Ureter (tissue), 1 donor: Measurements from ENCODE around the gene ALG14. TPM values are rescaled to one million over a fixed set of nuclear protein-coding genes. Genes with fewer than 3 reads are reported as not detected.
A peak's percentile ranks its signal among the peaks of the same experiment; 100 is the strongest.
"Not testable (repeated sequence)": the region's sequence is repeated elsewhere in the genome, so short reads cannot be mapped to it uniquely, and the experiment has no call there.

Source experiments
- DNase-seq: peaks from one replicate; pipeline ENCODE4 v3.0.0-alpha.2; 2020; ENCODE audit warnings: low spot score
- total RNA-seq: library from RNA; stranded (reverse); gene quantifications from one replicate; pipeline ENCODE4 v1.2.4, GENCODE V29; 2023
- donor health status: DM: yes; HTN: yes; CAD: no.

The ALG14 gene
- total RNA-seq, 1 donor from 2014 or later: 12.6 TPM

DNA sequence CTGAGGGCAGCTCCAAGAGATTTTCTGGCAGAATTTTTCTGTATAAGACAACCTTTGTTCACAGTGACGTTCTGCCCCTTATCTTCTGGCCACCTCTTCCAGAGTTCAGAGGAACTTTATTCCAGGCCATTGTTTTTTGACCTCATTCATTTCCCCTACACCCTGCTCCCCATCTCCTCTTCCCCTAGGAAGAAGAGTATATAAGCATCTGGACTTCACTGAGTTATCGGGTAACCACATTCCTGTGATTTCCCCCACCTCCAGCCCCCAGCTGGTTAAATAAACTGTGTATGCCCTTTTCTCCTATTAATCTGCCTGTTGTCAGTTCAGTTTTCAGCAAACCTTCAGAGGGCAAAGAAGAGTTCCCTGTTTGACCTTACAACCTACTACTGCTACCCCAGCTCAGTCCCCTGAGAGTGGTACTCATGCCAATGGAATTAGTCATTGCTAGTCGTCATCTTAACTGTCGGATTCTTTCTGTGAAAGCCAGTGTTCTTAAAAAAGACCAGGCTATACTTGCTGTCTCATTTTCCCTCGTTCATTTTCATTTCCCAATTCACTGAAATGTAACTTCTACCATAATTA, 14.3 kb upstream of the ALG14 start:
- no peak for DNase-seq

DNA sequence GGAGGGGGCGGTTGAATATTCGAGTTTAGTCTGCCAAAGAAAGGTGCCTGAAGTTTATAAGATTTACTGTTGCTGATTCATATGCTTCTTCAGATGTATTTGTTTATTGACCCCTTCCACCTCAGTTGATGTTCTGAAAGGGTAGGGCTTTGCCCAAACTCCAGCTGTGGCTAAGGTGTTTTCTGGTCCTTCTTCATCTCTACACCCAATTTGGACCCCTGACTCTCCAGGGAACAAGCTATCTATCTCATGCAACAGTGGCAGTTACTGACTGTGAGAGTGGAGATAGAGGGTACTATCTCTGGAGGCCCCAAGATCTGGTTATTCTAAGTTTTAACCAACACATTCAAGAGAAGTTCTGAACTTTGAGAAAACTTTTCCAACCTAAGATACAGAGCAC, 12.6 kb upstream of the ALG14 start:
- DNase-seq: no peak

DNA sequence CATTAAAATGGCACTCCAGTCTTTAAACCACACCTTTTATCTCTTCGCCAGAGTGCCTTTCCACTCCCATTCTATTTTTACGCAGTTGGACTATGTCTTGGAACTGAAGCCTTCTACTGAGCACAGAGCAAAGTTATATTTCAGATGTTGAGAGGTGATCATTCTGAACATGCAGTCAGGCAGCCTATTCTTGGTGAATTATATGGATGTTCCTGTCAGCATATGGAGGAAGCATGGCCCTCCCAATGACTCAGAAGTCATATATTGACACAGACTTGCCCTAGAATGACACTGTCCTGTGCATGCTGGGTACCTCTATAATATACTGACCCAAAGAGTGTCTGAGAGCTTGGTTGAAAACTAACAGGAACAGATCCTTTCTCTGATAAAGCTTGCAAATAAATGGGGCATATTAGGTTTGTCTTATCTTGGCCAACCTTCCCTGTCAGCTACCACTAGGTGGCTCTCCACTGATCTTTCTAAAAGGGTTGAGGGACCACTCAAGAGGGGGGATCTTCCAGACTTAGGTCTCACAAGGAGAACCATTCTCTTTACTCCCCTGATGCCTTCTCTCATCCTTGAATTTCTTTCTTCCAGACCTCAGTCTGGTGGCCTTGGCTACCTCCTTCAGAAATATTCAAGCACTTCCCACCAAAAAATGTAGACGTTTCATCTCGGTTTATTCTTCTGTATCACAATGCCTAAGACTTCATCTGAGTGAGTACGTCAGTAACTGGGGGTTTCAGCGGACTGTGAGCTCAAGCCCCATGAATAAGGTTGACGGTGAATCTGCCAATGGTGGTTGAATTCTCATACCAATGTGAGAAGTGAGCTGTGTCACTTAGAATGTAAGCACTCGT, 11.8 kb upstream of the ALG14 start:
- DNase-seq: no peak

DNA sequence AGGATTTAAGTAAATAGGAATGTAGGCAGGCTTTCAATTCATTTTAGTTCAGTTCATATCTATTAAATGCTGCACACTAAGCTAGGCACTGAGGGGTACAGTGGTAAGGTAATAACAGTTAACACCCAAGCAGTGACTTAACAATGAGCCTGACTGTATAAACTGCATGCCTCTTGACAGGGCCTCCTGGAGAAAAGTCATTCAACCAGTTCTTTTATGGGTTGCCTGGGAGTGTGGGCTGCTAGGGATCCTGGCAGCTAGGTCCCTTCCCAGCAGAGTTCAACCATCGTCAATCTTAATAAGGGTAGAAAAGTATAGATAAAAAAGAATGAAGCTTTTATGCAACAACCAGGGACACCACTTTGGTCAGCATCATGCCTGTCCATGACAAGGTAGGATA, 8.1 kb upstream of the ALG14 start:
- no peak for DNase-seq

DNA sequence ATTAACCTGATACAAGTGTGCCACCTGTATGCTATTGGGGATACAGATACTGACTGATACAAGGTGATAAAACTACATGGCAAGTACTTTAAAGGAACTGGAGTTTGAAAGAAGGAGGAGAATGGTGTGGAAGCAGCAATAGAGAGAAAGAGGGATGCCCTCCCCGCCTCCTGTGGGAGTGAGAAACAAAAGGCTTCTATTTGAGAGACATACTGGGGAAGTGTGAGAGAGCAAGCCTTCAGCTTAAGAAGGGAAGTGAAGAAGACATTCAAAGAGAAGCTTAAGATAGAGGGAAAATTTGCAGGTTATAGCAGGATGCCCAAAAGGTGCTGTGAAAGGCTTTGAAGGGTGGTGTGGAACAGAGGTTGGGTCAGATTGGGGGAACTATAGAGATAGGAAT, 7.7 kb upstream of the ALG14 start:
- DNase-seq: no peak

DNA sequence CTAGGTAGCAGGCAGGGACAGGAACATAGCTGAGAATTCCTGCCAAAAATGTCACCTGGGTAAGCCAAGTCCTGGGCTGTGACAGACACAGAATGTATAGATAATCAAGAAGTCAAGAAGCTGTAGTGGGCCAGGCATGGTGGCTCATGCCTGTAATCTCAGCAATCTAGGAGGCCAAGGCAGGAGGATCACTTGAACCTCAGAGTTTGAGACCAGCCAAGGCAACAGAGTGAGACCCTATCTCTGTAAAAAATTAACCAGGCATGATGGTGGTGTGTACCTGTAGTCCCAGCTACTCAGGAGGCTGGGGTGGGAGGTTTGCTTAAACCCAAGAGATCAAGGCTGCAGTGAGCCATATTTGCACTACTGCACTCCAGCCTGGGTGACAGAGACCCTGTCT, 3.3 kb upstream of the ALG14 start:
- DNase-seq: no peak

DNA sequence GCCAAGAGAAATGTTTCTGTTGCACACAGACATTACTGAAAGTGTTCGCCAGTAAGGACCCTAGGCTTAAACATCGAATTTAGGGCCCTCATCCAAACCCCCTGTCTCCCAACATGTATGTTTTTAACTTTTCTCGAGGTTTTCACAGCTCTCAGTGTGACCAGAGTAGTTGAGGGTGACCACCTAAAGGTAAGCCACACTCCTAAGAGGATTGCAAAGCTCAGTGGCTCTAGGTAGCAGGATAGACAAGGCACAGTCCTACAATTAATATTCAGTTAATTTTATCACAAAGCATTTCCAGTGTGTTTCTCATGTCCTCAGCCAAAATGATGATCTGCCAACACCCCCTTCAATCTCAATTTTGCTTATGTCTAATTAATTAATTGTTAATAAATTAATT, 695 bp upstream of the ALG14 start:
- no peak for DNase-seq

DNA sequence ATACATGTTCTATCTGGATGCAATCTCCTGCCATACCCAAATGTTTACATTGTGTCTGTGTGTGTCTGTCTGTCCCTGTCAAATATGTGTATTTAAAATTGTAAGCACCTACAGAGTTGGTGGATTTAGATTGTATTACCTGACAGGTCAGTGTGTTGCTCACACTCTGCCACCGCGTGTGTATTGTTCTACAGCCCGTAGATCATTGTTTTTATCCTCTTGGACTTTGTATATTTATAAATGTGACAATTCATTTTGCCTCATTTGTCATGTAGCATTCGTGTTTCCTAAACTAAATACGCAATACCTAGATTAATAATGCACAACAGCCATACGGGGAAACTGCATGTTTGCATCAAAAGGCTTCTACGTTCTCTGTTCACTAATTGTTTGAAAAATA, 634 bp downstream of the ALG14 start:
- no peak for DNase-seq

DNA sequence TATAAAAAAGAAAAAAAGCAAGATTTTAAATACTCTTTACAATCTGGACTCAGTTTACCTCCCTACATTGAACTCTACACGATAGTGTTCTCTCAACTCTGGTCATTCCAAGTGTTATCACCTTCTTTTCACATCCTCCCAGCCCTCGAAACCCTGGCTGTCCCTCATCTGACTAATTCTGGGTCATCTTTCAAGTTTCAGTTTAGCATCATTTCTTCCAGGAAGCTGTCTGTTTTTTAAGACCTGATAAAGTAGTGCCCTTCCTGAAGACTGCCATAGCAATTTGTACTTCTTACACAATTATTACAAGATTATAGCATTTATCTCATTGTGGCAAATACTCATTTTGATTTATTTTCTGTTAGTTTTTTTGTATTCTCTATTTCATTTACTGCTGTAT, 1.2 kb downstream of the ALG14 start:
- no peak for DNase-seq

DNA sequence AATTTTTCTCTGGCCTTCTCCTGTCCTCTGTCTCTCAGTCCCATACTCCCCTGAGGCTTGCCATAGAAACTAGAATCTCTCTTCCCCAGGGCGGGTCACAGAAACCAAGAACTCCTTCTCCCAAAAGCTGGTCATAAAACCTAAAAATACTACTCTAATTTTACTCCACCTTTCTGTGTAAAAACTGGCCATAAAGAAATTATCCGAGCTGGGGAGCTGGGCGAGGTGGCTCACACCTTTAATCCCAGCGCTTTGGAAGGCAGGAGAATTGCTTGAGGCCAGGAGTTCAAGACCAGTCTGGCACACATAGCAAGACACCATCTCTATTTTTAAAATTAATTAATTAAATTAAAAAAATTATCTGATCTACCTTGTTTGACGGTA, 3.0 kb downstream of the ALG14 start:
- DNase-seq: no peak

DNA sequence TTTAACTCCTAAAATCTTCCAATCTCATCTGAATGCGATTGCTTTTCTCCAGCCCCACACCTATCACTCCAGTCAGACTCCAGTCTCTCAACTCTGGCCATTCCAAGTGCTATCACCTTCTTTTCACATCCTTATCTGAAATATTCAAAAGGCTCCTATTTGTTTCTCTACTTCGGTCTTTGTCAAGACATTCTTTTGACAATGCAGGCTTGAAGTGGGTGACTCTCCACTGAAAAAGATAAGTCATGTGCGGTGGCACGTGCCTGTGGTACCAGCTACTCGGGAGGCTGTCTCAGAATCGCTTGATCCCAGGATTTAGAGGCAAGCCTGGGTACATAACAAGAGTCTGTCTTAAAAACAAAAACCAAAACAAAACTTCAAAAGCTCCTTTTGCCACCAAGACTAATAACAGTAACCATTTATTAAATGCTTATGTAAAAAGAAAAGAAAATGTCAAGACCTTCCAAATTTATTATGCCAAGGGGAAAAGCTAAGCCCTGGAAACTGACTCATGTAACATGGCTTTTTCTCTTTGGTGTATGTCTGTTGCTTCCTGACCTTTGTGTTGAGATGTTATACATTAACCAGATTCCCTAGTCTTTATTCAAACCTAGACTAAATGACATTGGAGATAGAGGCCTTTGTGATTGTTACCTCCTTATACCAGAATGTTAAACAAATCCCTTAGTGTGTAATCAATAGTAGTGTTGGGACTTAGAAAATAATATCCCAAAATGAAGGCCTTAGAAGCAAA, 3.6 kb downstream of the ALG14 start:
- DNase-seq: no peak

DNA sequence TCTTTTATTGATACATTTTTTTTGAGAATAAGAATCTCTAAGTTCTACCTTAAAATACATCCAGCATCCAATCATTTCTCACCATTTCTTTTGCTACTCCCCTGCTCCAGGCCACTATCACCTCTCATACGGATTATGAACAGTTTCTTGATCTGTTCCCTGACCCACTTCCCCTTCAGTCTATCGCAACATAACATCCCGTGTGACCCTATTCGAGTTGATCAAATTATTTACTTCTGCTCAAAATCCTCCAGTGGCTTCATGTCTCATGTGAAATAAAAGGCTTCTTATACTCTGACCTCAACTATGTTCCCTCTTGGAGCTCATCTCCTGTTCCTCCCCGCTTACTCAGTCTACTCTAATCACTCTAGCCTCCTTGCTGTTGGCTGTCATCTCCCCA, 5.2 kb downstream of the ALG14 start:
- no peak for DNase-seq

DNA sequence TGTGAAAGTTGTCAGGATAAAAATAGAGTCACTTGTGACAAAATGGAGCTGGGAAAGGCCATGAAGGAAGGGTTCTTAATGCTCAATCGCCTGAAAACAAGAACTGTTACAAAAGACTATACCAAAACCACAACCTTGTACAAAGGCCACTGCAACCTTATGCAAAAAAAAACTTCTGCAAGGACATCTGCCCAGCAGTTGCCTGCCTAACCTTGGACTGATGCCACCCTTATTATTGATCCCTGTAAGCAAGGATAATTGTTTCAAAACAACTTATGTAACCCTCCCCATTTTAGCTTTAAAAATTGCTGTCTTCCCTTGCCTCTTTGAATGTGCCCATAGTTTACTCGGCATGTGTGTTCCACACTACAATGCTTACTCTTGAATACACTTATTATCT, 5.7 kb downstream of the ALG14 start:
- no peak for DNase-seq

DNA sequence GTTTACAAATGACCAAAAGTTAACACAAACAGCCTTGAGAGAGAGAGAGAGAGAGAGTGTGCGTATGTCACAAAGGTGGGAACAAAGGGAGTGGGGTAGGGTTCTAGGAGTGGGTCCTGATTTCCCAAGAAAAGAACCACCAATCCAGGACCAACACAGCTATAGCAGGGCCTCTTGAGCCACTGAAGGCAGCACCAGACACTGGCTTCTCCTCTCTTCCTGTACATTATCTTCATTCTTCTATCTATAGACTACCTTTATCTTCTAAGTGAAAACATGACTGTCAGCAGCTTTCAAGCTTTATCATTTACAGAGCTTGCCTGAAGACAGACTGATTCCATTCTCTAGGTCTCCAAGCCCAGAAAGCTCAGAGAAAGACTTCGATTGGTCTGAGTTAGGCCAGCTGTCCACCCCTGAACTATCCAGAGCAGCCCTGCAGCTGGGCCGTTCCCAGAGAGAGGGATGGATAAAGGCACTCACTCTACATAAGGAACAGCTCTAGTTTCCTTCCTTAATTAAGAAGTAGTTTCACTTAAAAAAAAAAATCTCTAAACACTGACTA, 11.2 kb downstream of the ALG14 start:
- no peak for DNase-seq

DNA sequence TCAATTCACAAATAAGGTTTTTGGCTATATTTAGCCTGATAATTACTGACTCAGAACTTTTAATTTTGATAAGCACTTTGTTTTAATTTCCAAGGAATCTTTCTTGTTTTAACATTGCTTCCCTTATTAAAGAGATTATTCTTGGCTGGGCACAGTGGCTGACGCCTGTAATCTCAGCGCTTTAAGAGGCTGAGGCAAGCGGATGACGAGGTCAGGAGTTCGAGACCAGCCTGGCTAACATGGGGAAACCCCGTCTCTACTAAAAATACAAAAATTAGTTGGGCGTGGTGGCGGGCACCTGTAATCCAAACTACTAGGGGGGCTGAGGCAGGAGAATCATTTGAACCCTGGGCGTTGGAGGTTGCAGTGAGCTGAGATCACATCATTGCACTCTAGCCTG, 13.8 kb downstream of the ALG14 start:
- DNase-seq: no peak

DNA sequence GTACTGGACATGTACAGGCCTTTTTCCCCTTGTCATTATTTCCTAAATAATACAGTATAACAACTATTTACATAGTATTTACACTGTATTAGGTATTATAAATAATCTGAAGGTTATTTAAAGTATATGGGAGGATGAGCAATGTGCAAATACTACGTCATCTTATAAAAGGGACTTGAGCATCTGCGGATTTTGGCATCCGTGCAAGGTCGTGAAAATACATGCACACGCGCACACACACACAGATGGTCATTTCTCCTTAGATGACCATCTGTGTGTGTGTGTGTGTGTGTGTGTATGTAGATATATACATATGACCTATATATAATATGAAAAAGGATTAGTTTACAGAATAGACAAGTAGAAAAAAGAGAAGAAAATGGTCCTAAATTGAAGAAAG, 15.4 kb downstream of the ALG14 start:
- DNase-seq: no peak

DNA sequence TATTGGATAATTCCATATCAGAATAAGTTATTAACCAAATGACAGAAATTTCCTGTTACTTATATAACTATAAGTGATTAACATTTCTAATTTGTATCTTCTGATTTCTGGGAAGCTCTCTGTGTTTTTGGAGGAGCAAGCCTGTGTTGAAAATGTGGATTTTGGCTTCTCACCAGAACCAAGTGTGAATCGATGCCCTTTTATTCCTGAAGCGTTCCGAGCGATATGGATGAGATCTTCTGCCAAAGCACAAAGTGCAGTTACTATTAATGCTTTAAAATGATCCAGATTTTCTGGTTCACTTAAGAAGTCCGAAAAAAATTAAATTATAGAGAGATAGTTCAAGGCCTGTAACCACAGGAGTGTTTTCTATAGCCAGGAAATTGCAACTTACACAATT, 22.8 kb downstream of the ALG14 start:
- no peak for DNase-seq

DNA sequence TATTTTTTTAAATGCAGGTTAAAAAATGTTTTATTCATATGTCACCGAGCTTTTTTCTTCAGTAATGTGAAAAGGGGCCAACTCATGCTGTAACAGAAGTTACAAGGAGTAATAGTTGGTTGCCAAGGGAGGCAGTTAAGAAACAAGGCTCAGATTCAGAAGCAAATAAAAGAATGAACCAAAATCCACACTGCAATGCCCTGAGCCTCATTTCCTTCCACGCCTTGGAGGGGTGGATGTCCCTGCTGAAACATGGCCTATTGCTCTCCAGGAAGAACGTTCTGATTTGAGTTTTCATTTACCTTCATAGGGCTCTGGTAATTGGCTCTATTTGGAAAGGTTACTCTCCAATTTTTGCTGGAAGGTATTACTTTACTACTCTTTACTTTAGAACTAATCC, 24.4 kb downstream of the ALG14 start:
- no peak for DNase-seq

DNA sequence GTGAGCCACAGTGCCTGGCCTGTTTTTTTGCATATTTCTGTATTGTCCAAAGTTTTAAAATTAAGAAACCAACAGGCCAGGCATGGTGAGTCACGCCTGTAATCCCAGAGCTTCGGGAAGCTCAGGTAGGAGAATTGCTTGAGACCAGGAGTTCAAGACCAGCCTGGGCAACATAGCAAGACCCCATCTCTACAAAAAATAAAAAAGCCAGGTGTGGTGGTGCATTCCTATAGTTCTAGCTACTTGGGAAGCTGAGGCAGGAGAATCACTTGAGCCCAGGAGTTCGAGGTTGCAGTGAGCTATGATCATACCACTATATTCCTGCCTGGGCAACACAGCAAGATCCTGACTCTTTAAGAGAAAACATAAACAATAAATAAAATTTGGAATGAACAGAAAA, 25.1 kb downstream of the ALG14 start:
- DNase-seq: not testable (repeated sequence)

DNA sequence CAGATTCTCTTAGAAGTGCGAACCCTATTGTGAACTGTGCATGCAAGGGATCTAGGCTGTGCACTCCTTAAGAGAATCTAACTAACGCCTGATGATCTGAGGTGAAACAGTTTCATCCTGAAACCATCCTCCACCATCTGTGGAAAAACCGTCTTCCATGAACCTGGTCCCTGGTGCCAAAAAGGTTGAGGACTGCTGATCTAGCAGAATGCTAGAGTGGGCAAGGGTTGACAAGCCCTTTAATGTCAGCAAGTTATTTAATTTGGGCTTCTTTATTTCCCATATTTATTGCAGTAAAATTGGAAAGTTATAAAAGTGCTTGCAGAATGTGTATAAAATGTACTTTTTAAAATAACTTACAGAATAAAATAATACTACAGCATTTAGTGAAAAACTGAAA, 26.4 kb downstream of the ALG14 start:
- DNase-seq: no peak

DNA sequence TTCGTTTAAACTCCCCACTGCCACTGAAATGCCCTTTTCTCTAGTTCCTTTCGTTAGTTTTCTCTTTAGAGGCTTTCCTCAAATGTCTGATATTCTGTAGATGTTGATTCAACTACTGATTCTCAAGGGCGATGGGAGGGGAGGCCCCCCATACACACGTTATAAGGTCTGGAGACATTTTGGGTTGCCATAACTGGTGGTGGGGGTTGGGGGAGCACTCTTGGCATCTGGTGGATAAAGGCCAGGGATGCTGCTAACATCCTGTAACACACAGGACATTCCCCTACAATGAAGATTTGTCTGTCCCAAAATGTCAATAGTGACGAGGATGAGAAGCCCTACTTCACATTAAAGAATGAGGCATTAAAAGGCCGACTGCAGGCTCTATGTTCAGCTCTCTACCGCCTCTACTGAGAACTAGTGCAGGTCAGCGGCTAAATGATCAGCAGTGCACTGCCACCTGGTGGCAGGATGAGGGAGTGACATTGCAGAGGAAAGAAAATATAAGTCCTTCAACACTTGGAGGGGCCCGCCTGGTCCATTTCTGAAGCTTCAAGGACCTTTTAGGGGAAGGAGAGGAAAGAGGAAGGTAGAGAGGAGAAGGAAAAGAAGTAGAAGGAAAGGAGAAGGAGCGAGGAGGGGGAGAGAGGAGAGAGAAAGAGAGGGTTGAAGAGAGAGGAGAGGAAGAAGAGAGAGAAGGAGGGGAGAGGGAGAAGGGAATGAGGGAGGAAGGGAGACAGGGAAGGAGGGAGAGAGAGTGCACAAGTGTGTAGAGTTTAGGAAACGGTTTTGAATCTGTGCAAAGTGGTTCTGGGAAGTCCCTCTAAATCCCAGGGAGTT, 29.4 kb downstream of the ALG14 start:
- DNase-seq: peak; percentile 87

DNA sequence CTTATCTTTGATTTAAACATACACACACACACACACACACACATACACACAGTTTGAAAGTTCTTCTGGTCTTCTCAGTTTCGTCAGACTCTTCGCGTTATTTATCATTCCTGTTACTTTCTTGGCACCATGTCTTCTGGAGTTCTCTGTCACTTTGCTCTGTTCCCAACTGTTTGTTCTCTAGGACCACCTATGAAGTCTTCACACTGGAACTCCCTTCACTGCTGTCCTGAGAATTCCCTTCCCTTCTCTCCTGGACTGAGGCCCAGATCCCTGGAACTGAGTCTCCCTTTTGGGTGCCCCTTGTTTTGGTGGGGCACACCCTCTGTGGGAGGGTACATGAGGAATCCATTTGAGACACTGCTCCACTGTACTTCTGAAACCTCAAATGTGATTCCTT, 30.5 kb downstream of the ALG14 start:
- DNase-seq: no peak
